CD4-positive, alpha-beta T cell (primary cell): ENCODE measurements around the gene PALM. TPM values are rescaled to one million over a fixed set of nuclear protein-coding genes. Genes with fewer than 3 reads are reported as not detected.

Experiments
- ATAC-seq: fragments of 200-7000 bp; cut with Tn5 transposase; one replicate; pipeline ENCODE4 v1.10.0; 2022; ENCODE audit warnings: mild to moderate bottlenecking; ENCODE audit not compliant: poor library complexity
- CTCF ChIA-PET: fragments of 350-600 bp; sonication (Branson Sonifier 250); formaldehyde crosslinking; loops from one replicate; lab custom pipeline; 2021; ENCODE audit warnings: antibody characterized with exemption, inconsistent platforms; lab: Charles Lee
- POLR2A ChIA-PET: fragments of 350-600 bp; sonication (Branson Sonifier 250); formaldehyde crosslinking; loops from one replicate; lab custom pipeline; 2021; ENCODE audit warnings: antibody characterized with exemption, inconsistent platforms; lab: Charles Lee
- DNase-seq, 14 experiments: peaks; one replicate each; pipeline ENCODE4 v3.0.0-alpha.2; 2013 to 2020; ENCODE audit warnings: mixed read lengths in 2 of 14
- H3K27ac ChIP-seq, 2 donors: one replicate each; pipeline versions ENCODE4 v1.5.1 to v1.7.0; 2013; ENCODE audit warnings: low read length in 2 of 2, low read depth in 1 of 2, mild to moderate bottlenecking in 1 of 2
- H3K27me3 ChIP-seq, 2 experiments: 1 replicate in 1 of 2; 2 replicates in 1 of 2; pipeline versions ENCODE4 v1.6.1 to v1.7.0; 2013; ENCODE audit warnings: low read length in 2 of 2, control low read depth in 1 of 2, mild to moderate bottlenecking in 1 of 2, moderate library complexity in 1 of 2; ENCODE audit not compliant: insufficient read depth in 2 of 2, control insufficient read depth in 1 of 2
- H3K36me3 ChIP-seq: one replicate; pipeline ENCODE4 v1.6.1; 2013; ENCODE audit warnings: low read length, control low read depth; ENCODE audit not compliant: insufficient read depth
- H3K4me1 ChIP-seq: one replicate; pipeline ENCODE4 v1.6.1; 2013; ENCODE audit warnings: low read length, control low read depth; ENCODE audit not compliant: insufficient read depth
- H3K4me3 ChIP-seq: one replicate; pipeline ENCODE4 v1.5.1; 2013; ENCODE audit warnings: mild to moderate bottlenecking, low read length, moderate library complexity
- H3K9me3 ChIP-seq, 2 experiments: 1 replicate in 1 of 2; 2 replicates in 1 of 2; pipeline versions ENCODE4 v1.6.1 to v1.7.0; 2013; ENCODE audit warnings: low read length in 2 of 2, mild to moderate bottlenecking in 2 of 2, control low read depth in 1 of 2, moderate library complexity in 1 of 2; ENCODE audit not compliant: control insufficient read depth in 1 of 2, insufficient read depth in 1 of 2
- H3K27ac Mint-ChIP-seq: one replicate; pipeline ENCODE4 v1.8.0; 2020; ENCODE audit warnings: mixed read lengths
- H3K27me3 Mint-ChIP-seq: one replicate; pipeline ENCODE4 v1.8.0; 2021; ENCODE audit warnings: mixed read lengths
- H3K36me3 Mint-ChIP-seq: one replicate; pipeline ENCODE4 v1.8.0; 2021; ENCODE audit warnings: low read depth, mixed read lengths
- H3K4me1 Mint-ChIP-seq: one replicate; pipeline ENCODE4 v1.8.0; 2021; ENCODE audit warnings: low read depth, mixed read lengths
- H3K4me3 Mint-ChIP-seq: one replicate; pipeline ENCODE4 v1.8.0; 2020; ENCODE audit warnings: mild to moderate bottlenecking, mixed read lengths
- H3K9me3 Mint-ChIP-seq: one replicate; pipeline ENCODE4 v1.8.0; 2020; ENCODE audit warnings: mixed read lengths
- intact Hi-C, 2 experiments: fragments of 100-400 bp; cut with DNase I in 1 of 2; cut with micrococcal nuclease in 1 of 2; formaldehyde crosslinking; loops; one replicate each; pipeline versions ENCODE4 v1.15.1 to v1.9.0; 2023 to 2025; cut with DNase I, micrococcal nuclease
- total RNA-seq, 174 experiments: library from RNA in 2 of 174; stranded (reverse) in 2 of 174; gene quantifications; one replicate each; pipeline ENCODE4 v1.2.3 and lab custom pipeline; 2021 to 2026
- TF ChIP-seq, protein P1 (sequence below): fragments of 200-600 bp; IDR thresholded peaks from one replicate; pipeline ENCODE4 v1.8.0; 2022; ENCODE audit warnings: antibody characterized with exemption, mild to moderate bottlenecking

Gene PALM
- total RNA-seq, 2 experiments from 2014 or later = not detected

DNA sequence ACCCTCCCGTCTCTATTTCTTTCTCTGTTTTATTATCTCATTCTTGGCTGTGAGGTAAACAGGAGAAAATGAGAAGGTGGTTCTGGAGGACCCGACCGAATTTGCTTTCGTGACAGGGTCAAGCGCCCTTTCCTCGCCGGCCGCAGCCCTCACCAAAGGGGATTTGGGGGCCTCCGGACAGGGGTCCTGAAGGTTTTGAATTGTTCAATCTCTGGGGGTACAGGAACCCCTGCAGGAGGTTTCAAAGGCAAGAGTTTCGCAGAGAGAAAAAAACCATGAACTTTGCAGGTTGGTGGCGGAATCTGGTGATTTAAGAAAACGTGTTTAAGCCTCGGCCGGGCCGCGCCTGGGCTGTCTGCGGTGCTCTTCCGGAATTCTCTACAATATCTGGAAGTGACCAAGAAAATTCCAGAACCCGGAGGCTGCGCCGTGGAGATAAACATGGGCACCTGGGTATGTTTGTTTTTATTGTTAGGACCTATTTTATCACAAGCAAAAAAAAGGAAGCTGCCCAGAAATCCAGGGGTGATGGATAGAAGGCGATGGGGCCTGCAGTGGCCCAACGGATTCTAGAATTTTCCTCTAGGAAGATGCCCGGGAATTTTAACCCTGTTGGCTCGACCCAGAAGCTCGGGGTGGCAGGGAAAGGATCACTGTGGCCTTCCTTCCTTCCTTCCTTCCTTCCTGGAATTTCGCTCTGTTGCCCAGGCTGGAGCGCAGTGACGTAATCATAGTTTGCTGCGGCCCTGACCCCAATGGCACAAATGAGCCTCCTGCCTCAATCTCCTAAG is 74.3 kb downstream of the PALM start:
- no peak overlapping the region for H3K4me3 ChIP-seq
- intact Hi-C loops = no loop called here
- H3K4me3 Mint-ChIP-seq = no peak overlapping the region
- H3K4me1 Mint-ChIP-seq = no peaks in the 10 kb centered on the region
- ChIA-PET POLR2A (no interaction called here), CTCF (interaction anchor here (0.7 kb wide), 1 partner anchor 13 kb away, joined by 3 read pairs; no protein-coding TSS in a partner anchor)
- no peaks in the 10 kb centered on the region for H3K9me3 Mint-ChIP-seq
- H3K27ac Mint-ChIP-seq = no peak overlapping the region
- H3K36me3 ChIP-seq = no peaks in the 10 kb centered on the region
- no peaks in the 10 kb centered on the region for H3K4me1 ChIP-seq
- TF ChIP-seq, protein P1, sequence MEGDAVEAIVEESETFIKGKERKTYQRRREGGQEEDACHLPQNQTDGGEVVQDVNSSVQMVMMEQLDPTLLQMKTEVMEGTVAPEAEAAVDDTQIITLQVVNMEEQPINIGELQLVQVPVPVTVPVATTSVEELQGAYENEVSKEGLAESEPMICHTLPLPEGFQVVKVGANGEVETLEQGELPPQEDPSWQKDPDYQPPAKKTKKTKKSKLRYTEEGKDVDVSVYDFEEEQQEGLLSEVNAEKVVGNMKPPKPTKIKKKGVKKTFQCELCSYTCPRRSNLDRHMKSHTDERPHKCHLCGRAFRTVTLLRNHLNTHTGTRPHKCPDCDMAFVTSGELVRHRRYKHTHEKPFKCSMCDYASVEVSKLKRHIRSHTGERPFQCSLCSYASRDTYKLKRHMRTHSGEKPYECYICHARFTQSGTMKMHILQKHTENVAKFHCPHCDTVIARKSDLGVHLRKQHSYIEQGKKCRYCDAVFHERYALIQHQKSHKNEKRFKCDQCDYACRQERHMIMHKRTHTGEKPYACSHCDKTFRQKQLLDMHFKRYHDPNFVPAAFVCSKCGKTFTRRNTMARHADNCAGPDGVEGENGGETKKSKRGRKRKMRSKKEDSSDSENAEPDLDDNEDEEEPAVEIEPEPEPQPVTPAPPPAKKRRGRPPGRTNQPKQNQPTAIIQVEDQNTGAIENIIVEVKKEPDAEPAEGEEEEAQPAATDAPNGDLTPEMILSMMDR = no peak
- H3K9me3 ChIP-seq = peaks cover 0 to 4% of the 10 kb centered on the region in 2 experiments
- H3K27ac ChIP-seq = no peak overlapping the region
- no peaks in the 10 kb centered on the region for H3K27me3 Mint-ChIP-seq
- ATAC-seq (no peak), DNase-seq (no peak)
- H3K27me3 ChIP-seq = peaks cover 0 to 2% of the 10 kb centered on the region in 2 experiments
- no peaks in the 10 kb centered on the region for H3K36me3 Mint-ChIP-seq

DNA sequence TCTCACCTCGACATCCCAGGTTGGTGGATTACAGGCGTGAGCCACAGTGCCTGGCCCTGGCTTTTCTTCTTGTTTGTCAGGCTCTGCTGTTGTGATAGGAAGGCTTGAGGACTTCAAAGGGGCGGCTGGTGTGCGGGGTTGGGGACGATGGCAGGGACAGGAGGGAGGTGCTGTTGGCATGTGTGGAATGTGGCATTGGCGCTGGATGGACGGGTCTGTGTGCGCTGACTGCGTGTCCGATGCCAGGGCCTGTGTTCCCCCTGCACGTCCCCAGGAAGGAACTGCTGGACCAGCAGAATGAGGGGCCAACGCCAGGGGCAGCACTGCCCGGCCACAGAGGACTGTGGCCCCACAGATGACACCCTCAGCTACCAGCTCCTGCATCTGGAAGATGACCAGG is 75.8 kb downstream of the PALM start:
- Mint-ChIP-seq H3K27ac (no peak overlapping the region), H3K27me3 (peaks cover 2% of the 10 kb centered on the region), H3K36me3 (no peaks in the 10 kb centered on the region), H3K4me3 (no peak overlapping the region), H3K9me3 (no peaks in the 10 kb centered on the region), H3K4me1 (peaks cover 7% of the 10 kb centered on the region)
- H3K27me3 ChIP-seq = peaks cover 0 to 2% of the 10 kb centered on the region in 2 experiments
- intact Hi-C loops = no loop called here
- DNase-seq (no peak), ATAC-seq (no peak)
- H3K9me3 ChIP-seq = no peaks in the 10 kb centered on the region
- CTCF ChIA-PET = interaction anchor here (0.7 kb wide), 1 partner anchor 12 kb away, joined by 3 read pairs; no protein-coding TSS in a partner anchor
- peaks cover 7% of the 10 kb centered on the region for H3K4me1 ChIP-seq
- H3K36me3 ChIP-seq = no peaks in the 10 kb centered on the region
- no peak overlapping the region for H3K27ac ChIP-seq
- TF ChIP-seq, protein P1 = no peak
- POLR2A ChIA-PET = interaction anchor here (0.6 kb wide), 1 partner anchor 570 kb away, joined by 7 read pairs; a partner anchor contains a TSS
- no peak overlapping the region for H3K4me3 ChIP-seq

DNA sequence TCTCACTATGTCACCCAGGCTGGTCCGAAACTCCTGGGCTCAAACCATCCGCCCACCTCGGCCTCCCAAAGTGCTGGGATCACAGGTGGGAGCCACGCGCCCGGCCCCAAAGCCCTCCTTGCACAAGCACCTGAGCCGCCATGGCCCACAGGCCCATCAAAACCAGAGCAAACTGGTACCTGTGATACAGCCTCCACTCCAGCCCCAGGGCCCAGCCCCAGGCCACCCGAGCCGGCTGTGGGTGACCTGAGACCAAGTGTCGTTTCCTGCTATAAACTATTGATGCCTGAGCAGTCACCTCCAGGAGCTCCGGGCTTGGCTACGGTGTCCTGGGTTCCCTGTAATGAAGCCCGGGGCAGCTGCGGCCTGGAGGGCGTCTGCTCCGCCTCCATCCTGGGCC is 78.8 kb downstream of the PALM start:
- Histone ChIP-seq H3K4me1 (peaks cover 7% of the 10 kb centered on the region), H3K4me3 (no peak overlapping the region), H3K27me3 (peaks cover 0 to 2% of the 10 kb centered on the region in 2 experiments), H3K36me3 (no peaks in the 10 kb centered on the region), H3K27ac (no peak overlapping the region), H3K9me3 (no peaks in the 10 kb centered on the region)
- intact Hi-C loops = no loop called here
- ChIA-PET POLR2A (no interaction called here), CTCF (no interaction called here)
- Mint-ChIP-seq H3K27ac (no peak overlapping the region), H3K36me3 (no peaks in the 10 kb centered on the region), H3K27me3 (peaks cover 6% of the 10 kb centered on the region), H3K4me1 (peaks cover 7% of the 10 kb centered on the region), H3K9me3 (no peaks in the 10 kb centered on the region), H3K4me3 (no peak overlapping the region)
- TF ChIP-seq, protein P1 = no peak
- ATAC-seq (no peak), DNase-seq (no peak)
